Measurements from ENCODE around the gene CD27. TPM values are rescaled to one million over a fixed set of nuclear protein-coding genes. Genes with fewer than 3 reads are reported as not detected.
"Not testable (repeated sequence)": the region's sequence is repeated elsewhere in the genome, so short reads cannot be mapped to it uniquely, and the experiment has no call there.

CD27 gene
- total RNA-seq, 4 donors from 2014 or later, result 1.1 to 16.8 (median 2.3) TPM; not detected in 1

DNA sequence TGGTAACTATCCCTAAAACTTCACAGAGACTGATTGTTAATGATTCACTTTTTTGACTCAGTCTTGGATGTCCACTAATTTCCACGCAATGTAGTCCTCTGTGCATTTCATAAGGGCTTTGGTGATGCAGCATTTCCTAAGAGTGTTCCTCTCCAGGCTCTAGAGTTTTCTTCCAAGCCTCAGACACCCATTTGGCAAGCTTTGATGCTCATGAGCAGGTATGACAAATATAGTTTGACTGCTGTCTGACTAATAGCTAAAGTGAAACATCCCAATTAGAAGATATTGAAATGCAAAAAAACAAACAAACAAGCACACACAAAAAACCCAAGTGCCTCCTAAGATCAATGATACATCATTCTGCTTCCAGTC, 27.2 kb downstream of the CD27 start:
- H3K27ac ChIP-seq, result peak overlapping the region in 1 of 4 donors; percentile 88
- H3K9me3 ChIP-seq, result no peaks in the 10 kb centered on the region
- intact Hi-C loops (cut with DNase I; ENCODE audit: low total_unique reads) (no loop called here), in situ Hi-C loops (cut with MboI; ENCODE audit: low pct_ligation_motif_present in 1 of 4, low pct_unique_long_range_greater_than_20kb in 1 of 4, low sequenced_read_pairs in 3 of 4) (loop anchor here in 2 of 4 donors (25.0 kb wide), 1 partner anchor 135 kb away; the partner anchor contains the start of gene TNFRSF1A (in 2 of the 2))
- 81 to 100% methylated on average over 1 of the region's 1 CpG for WGBS, 2 donors (ENCODE audit: low coverage in 1 of 2)
- no peak for TF ChIP-seq POLR2AphosphoS5 (IDR thresholded peaks at IDR 0.05)
- H3K4me1 ChIP-seq, result peaks cover 8 to 41% (median 33%) of the 10 kb centered on the region in 4 donors
- no peak for DNase-seq
- no peaks in the 10 kb centered on the region for H3K36me3 ChIP-seq
- no peaks in the 10 kb centered on the region for H3K27me3 ChIP-seq
- H3K4me3 ChIP-seq, result no peak overlapping the region

- in situ Hi-C loops (cut with MboI; ENCODE audit: low pct_ligation_motif_present in 1 of 4, low pct_unique_long_range_greater_than_20kb in 1 of 4, low sequenced_read_pairs in 3 of 4), result loop anchor here in 2 of 4 donors (25.0 kb wide), 1 partner anchor 135 kb away; the partner anchor contains the start of gene TNFRSF1A (in 2 of the 2)
- WGBS, 2 donors (ENCODE audit: low coverage in 1 of 2), result 90 to 91% methylated on average over 8 to 11 of the region's 11 CpGs
- no peak overlapping the region for H3K4me3 ChIP-seq
- intact Hi-C loops (cut with DNase I; ENCODE audit: low total_unique reads), result no loop called here
- no peaks in the 10 kb centered on the region for H3K36me3 ChIP-seq
- no peak overlapping the region for H3K27ac ChIP-seq
- H3K27me3 ChIP-seq, result no peaks in the 10 kb centered on the region
- DNase-seq, result no peak
- no peaks in the 10 kb centered on the region for H3K9me3 ChIP-seq
- TF ChIP-seq POLR2A (IDR thresholded peaks at IDR 0.05) (no peak), POLR2AphosphoS5 (IDR thresholded peaks at IDR 0.05) (no peak), EP300 (IDR thresholded peaks at IDR 0.05; ENCODE audit: low read depth) (no peak)
- TF ChIP-seq, protein P1, sequence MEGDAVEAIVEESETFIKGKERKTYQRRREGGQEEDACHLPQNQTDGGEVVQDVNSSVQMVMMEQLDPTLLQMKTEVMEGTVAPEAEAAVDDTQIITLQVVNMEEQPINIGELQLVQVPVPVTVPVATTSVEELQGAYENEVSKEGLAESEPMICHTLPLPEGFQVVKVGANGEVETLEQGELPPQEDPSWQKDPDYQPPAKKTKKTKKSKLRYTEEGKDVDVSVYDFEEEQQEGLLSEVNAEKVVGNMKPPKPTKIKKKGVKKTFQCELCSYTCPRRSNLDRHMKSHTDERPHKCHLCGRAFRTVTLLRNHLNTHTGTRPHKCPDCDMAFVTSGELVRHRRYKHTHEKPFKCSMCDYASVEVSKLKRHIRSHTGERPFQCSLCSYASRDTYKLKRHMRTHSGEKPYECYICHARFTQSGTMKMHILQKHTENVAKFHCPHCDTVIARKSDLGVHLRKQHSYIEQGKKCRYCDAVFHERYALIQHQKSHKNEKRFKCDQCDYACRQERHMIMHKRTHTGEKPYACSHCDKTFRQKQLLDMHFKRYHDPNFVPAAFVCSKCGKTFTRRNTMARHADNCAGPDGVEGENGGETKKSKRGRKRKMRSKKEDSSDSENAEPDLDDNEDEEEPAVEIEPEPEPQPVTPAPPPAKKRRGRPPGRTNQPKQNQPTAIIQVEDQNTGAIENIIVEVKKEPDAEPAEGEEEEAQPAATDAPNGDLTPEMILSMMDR (IDR thresholded peaks at IDR 0.05), result no peak
- peaks cover 8 to 36% (median 31%) of the 10 kb centered on the region in 4 donors for H3K4me1 ChIP-seq
These were observed 27.7 kb downstream of the CD27 start for GRCh38 chr12:6472491-6472890.

DNA sequence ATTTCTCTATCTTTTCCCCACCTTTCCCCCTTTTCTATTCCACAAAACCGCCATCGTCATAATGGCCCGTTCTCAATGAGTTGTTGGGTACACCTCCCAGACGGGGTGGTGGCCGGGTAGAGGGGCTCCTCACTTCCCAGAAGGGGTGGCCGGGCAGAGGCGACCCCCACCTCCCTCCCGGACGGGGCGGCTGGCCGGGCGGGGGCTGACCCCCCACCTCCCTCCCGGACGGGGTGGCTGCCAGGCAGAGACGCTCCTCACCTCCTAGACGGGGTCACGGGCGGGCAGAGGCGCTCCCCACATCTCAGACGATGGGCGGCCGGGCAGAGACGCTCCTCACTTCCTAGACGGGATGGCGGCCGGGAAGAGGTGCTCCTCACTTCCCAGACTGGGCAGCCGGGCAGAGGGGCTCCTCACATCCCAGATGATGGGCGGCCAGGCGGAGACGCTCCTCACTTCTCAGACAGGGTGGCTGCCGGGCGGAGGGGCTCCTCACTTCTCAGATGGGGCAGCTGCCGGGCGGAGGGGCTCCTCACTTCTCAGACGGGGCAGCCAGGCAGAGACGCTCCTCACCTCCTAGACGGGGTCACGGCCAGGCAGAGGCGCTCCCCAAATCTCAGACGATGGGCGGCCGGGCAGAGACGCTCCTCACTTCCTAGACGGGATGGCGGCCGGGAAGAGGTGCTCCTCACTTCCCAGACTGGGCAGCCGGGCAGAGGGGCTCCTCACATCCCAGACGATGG, 30.6 kb downstream of the CD27 start:
- H3K27me3 ChIP-seq; H3K4me3 ChIP-seq; H3K27ac ChIP-seq; H3K36me3 ChIP-seq; DNase-seq; H3K9me3 ChIP-seq; intact Hi-C loops (cut with DNase I; ENCODE audit: low total_unique reads); in situ Hi-C loops (cut with MboI; ENCODE audit: low pct_ligation_motif_present in 1 of 4, low pct_unique_long_range_greater_than_20kb in 1 of 4, low sequenced_read_pairs in 3 of 4): not testable (repeated sequence)
- peaks cover 0 to 13% (median 6%) of the 10 kb centered on the region in 4 donors for H3K4me1 ChIP-seq
- whole genome bisulfite sequencing, 2 donors (ENCODE audit: low coverage in 1 of 2), result 94 to 100% methylated on average over 1 to 43 of the region's 48 CpGs

DNA sequence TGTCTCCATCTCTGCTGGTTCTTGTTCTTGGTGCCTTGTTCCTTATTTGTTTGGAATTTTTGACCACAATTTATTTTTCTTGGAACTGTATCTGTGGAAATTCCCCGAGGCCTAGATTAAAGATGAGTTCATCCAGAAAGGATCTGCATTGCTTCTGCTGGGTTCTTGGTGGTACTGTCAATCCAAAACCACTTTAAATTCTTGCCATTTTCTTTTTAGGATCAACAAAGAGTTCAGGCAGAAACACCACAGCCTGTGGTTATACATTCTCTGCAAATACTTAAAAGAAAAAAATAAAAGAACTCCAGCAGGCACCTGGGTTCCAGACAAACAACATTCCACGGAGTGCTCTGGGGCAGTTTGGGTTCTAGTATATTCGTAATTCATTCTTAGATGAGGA, 31.7 kb downstream of the CD27 start:
- Histone ChIP-seq H3K36me3 (no peaks in the 10 kb centered on the region), H3K4me1 (peaks cover 0 to 8% (median under 1%) of the 10 kb centered on the region in 4 donors), H3K4me3 (no peak overlapping the region), H3K9me3 (no peaks in the 10 kb centered on the region), H3K27ac (peak overlapping the region; percentile 48 to 69 (median 60)), H3K27me3 (no peaks in the 10 kb centered on the region)
- TF ChIP-seq POLR2A (IDR thresholded peaks at IDR 0.05) (no peak), POLR2AphosphoS5 (IDR thresholded peaks at IDR 0.05) (peak in 1 of 3 donors; percentile 46), EP300 (IDR thresholded peaks at IDR 0.05; ENCODE audit: low read depth) (no peak)
- TF ChIP-seq, protein P1 (IDR thresholded peaks at IDR 0.05), result no peak
- intact Hi-C loops (cut with DNase I; ENCODE audit: low total_unique reads), result no loop called here
- DNase-seq, result no peak
- in situ Hi-C loops (cut with MboI; ENCODE audit: low pct_ligation_motif_present in 1 of 4, low pct_unique_long_range_greater_than_20kb in 1 of 4, low sequenced_read_pairs in 3 of 4), result no loop called here
- WGBS, 2 donors (ENCODE audit: low coverage in 1 of 2), result 52 to 61% methylated on average over 3 of the region's 3 CpGs

DNA sequence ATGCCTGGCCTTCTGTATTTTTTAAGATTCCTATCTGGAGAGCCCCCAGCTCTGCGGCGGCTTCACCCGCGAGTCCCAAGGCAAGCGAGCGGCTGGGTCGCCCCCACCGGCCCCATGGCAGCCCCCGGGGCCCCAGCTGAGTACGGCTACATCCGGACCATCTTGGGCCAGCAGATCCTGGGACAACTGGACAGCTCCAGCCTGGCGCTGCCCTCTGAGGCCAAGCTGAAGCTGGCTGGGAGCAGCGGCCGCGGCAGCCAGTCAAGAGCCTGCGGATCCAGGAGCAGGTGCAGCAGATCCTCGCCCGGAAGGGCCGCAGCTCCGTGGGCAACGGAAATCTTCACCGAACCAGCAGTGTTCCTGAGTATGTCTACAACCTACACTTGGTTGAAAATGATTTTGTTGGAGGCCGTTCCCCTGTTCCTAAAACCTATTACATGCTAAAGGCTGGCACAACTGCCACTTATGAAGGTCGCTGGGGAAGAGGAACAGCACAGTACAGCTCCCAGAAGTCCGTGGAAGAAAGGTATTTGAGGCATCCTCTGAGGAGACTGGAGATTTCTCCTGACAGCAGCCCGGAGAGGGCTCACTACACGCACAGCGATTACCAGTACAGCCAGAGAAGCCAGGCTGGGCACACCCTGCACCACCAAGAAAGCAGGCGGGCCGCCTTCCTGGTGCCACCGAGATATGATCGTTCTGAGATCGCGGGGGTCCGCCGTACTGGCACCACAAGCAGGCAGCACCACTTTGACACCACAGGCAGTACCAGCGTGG, 33.0 kb downstream of the CD27 start:
- H3K9me3 ChIP-seq; DNase-seq; H3K27me3 ChIP-seq; H3K27ac ChIP-seq; H3K4me1 ChIP-seq; H3K4me3 ChIP-seq; intact Hi-C loops (cut with DNase I; ENCODE audit: low total_unique reads); H3K36me3 ChIP-seq; in situ Hi-C loops (cut with MboI; ENCODE audit: low pct_ligation_motif_present in 1 of 4, low pct_unique_long_range_greater_than_20kb in 1 of 4, low sequenced_read_pairs in 3 of 4): not testable (repeated sequence)
- 73 to 95% methylated on average over 3 to 31 of the region's 37 CpGs for WGBS, 2 donors (ENCODE audit: low coverage in 1 of 2)

Data from transverse colon (tissue), 4 donors.